LNCAP (cell line): Measurements from ENCODE around the gene KCNAB3.

Experiments used
- TF ChIP-seq, protein P1 (sequence below): fragments of 450-650 bp; IDR thresholded peaks from 2 replicates; pipeline ENCODE4 v1.5.1; 2017; ENCODE audit warnings: mild to moderate bottlenecking

The KCNAB3 gene

DNA sequence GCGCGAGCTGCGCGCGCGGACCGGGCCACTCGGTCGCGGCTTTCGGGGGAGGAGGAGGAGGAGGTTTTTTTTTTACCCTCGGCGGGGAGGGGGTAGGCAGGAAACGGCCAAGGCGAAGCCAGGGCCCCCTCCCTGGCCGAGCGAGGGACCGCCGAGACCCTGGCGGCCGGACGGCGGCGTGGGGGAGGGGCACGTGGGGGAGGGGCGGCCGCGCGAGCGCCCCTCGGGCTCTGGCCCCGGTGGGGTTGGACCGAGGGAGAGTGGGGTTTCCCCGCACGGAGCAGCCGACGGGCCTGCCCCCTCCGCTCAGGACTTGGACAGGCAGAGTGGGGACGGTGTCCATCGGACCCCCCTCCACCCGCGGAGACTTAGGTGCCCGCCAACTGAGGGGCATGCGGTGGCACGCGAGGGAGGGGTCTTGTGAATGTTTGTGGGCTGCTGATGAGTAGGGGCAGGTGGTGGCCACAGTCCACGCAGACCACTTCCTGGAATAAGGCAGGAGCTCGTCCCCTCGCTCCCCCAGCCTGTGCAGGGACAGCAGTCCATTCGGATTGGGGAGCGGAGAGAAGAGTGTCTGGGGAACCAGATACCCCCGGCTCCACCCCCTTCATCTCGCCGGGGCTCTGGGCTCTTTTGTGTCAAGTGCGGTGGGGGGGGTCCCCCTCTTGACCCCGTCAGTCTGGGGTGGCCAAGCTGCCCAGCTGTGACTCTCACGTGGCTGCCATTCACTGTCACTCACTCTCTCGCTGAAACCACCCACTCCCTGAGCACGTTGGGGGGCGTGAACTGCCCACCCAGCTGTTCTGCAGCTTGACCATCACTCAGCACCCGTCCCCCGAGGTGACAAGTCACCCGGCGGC lies 44.1 kb downstream of the KCNAB3 start:
- TF ChIP-seq, protein P1, sequence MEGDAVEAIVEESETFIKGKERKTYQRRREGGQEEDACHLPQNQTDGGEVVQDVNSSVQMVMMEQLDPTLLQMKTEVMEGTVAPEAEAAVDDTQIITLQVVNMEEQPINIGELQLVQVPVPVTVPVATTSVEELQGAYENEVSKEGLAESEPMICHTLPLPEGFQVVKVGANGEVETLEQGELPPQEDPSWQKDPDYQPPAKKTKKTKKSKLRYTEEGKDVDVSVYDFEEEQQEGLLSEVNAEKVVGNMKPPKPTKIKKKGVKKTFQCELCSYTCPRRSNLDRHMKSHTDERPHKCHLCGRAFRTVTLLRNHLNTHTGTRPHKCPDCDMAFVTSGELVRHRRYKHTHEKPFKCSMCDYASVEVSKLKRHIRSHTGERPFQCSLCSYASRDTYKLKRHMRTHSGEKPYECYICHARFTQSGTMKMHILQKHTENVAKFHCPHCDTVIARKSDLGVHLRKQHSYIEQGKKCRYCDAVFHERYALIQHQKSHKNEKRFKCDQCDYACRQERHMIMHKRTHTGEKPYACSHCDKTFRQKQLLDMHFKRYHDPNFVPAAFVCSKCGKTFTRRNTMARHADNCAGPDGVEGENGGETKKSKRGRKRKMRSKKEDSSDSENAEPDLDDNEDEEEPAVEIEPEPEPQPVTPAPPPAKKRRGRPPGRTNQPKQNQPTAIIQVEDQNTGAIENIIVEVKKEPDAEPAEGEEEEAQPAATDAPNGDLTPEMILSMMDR: no peak

DNA sequence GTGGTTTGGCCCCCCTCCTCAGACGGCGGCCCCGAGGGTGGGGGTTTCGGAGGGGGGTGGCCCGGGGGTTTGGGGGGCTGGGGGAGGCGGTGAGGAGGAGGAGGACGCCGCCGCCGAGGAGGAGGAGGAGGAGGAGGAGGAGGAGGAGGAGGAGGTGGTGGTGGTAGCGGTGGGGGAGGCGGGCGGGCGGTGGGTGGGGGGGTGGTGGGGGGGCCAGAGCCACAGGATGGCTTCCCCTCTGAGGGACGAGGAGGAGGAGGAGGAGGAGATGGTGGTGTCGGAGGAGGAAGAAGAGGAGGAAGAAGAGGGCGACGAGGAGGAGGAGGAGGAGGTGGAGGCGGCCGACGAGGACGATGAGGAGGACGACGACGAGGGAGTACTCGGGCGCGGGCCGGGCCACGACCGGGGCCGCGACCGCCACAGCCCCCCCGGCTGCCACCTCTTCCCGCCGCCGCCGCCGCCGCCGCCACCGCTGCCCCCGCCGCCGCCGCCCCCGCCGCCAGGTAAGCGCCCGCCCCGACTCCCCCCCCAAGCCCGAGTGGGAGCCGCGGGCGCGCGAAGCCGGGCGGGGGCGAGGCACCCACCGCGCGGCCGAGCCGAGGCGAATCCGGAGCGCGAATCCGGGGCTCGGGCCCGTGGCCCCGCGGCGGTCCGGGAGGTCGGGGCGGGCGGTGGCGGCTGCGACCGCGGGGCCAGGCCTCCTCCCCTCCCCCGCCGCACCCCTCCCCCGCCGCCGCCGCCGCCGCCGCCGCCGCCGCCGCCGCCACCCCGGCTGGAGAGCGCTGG lies 44.9 kb downstream of the KCNAB3 start:
- TF ChIP-seq, protein P1: no peak

DNA sequence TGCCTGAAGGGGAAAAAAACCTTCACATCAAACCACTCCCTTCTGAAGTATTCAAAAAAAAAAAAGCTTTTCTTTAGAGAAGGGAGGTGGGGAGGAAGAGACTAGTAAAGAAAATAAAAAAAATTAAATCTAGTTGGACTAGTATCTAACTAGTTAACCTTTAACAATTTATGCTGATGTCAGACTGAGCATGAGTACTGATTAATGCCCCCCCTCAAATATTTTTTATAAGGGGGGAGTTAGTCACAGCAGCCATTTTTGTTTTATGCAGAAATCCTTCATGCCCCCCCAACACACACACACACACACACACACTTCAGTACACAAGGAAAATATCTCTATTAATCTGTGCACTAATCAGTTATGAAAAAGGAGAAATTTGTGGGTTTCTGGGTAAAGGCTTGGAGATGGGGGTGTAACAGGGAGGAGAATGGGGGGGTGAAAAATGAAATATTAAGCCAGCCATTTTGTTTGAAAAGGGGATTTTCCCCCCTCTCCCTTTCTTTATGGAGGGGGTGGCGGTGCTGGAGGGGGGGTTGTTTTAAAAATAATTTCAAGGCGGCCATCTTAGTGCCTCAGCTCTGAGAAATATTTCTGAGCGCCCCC lies 45.8 kb downstream of the KCNAB3 start:
- TF ChIP-seq, protein P1: no peak

DNA sequence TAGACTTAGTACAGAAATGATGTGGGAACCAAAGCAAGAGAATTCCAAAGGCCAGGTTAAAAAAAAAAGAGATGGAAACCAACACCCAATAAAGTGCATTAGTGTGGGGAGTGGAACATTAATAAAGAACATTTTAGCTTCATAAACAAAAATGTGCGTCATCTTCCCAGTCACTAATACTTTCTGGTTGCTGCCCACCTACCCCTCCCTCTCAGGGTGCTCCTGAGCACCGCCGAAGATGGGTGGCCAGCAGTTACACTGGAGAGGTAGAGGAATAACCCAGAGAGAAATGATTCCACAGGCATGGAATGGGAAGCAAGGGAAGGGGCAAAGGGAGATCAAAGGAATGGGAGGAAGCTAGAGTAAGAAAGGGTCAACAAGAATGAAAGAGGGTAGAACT lies 47.0 kb downstream of the KCNAB3 start:
- TF ChIP-seq, protein P1: no peak

DNA sequence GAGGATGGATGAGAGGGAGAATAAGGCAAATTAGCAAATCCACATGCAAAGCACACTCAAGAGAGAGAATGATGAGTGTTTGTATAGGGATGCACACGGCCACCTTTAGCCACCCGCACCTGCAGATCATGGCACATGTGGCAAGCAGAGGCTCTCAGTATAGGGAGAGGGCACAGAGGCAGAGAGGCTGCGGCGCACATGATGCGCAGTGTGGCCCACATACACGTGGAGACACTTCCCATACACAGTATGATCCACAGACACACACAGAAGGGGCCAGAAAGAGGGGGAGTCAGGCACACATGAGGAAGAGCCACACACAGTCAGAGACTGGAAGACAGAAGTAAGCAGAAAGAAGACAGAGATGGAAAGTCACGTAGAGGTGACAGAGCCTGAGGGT lies 47.6 kb downstream of the KCNAB3 start:
- TF ChIP-seq, protein P1: no peak

DNA sequence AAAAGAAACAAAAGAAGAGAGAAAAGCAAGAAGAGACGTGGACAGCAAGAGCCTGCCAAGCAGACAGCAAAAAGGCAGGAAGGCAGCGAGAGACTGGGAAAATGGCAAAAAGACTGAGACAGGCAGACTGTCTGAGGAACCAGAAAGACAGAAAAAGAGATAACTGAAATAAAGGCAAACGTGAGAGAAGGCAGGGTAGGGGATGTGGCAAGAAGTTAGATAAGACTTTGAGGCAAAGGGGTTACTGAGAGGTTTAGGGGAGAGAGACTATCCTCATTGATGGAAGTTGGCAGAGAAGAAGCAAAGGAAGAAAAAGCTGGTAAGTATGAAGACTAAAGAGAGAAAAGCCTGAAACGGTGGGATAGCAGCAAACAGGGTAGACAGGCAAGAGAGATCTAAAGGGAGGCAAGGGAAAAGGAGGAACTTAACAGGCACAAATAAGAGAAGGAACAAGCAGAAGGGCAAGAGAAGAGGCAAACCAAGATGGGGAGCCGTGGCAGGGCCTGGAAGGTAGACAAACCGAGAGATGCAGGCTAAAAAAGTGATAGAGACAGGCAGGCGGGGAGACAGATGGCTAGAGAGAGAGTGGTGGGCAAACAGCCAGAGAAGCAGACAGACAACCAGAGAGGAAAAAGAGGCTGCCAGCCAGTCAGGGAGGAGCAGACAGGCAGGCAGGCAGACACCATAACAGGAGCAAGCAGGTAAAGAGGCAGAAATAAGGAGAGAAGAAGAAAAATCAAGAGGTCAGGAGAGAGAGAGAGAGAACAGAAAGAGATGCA lies 48.2 kb downstream of the KCNAB3 start:
- TF ChIP-seq, protein P1: no peak
